Inflammatory macrophage treated with lipopolysaccharide for 1 hour (primary cell): ENCODE results near the gene ERCC8.
A peak's percentile ranks its signal among the peaks of the same experiment; 100 is the strongest.
"Not testable (repeated sequence)": the region's sequence is repeated elsewhere in the genome, so short reads cannot be mapped to it uniquely, and the experiment has no call there.

Source experiments
- DNase-seq, 2 donors: peaks; one replicate each; pipeline ENCODE4 v3.0.0-alpha.2; 2020 to 2022

The ERCC8 gene

GRCh38 chr5:60944904-60945812, at the start of gene ERCC8, which contains the start of gene NDUFAF2:
TSS of gene ERCC8 (minus strand) at chr5:60945070. CDS start at chr5:60945008, 62 bp downstream.
TSS of gene NDUFAF2 (plus strand) at chr5:60945205. CDS start at chr5:60945256, 51 bp downstream.
- DNase-seq, result peak; percentile 90 to 91

DNA sequence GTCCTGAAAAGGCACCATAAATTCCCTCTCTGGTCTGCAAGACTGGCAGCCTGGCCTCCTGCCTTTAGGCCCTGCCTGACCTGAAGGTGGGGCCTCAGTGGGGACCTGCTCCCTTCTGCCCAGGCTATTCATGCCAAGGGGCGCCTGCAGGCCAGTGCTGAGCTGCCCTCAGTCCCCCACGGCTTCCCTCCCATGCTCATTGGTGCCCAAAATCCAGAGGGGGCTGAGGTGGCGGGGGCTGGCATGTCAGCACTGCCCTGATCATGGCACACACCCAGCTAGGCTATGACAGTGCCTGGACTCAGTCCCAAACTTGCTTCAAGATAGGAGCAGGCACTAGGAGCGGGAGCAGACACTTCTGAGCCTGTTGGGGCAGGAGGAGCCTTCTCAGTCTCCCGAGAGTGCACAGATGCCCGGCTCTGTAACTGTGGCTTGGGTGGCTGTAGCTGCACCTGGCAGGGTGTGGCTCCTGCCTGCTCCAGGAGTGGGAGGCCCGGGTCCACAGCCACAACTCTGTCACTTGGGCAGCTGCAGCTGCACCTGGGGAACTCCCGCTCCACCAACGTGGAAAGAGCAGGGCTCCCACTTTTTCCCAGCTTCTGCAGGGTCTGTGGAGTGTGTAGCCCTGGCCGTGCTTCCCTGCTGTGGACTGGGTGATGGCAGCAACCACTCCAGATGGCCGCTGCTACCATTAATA, 49.2 kb upstream of the ERCC8 start:
- DNase-seq, result no peak

DNA sequence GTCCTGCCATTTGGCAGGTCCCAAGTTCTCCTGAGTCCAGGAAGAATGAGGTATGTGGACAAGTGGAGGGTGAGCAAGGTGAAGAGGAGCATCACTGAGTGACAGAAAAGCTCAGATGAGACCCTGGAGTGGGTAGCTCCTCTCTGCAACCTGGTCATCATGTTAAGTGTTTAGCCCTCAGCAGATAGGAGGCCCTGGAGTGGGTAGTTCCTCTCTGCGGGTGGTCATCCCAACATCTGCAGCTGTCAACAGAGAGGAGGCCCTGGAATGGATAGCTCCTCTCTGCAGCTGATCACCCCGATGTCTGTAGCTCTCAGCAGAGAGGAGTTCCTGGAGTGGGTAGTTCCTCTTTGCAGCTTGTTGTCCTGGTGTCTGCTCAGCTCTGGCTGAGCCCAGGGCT, 48.6 kb upstream of the ERCC8 start:
- DNase-seq, result no peak

GRCh38 chr5:60992871-60993270, 48.0 kb upstream of the ERCC8 start:
- no peak for DNase-seq

DNA sequence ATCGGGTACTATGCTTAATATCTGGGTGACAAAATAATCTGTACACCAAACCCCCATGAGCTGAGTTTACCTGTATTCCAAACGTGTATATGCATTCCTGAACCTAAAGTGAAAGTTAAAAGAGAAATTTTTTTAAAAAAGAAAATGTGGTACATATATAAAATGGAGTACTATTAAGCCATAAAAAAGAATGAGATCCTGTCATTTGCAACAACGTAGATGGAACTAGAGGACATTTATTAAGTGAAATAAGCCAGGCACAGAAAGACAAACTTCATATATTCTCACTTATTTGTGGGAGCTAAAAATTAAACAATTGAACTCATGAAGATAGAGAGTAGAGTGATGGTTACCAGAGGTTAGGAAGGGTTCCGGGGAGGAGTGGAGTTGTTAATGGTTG, 44.9 kb upstream of the ERCC8 start:
- no peak for DNase-seq

- DNase-seq, result not testable (repeated sequence)
Observed at GRCh38 chr5:60982127-60982526, 37.3 kb upstream of the ERCC8 start.

GRCh38 chr5:60980511-60980910, 35.6 kb upstream of the ERCC8 start:
- peak; percentile 24 to 70 for DNase-seq

GRCh38 chr5:60978968-60979367, 34.1 kb upstream of the ERCC8 start:
- no peak for DNase-seq

DNA sequence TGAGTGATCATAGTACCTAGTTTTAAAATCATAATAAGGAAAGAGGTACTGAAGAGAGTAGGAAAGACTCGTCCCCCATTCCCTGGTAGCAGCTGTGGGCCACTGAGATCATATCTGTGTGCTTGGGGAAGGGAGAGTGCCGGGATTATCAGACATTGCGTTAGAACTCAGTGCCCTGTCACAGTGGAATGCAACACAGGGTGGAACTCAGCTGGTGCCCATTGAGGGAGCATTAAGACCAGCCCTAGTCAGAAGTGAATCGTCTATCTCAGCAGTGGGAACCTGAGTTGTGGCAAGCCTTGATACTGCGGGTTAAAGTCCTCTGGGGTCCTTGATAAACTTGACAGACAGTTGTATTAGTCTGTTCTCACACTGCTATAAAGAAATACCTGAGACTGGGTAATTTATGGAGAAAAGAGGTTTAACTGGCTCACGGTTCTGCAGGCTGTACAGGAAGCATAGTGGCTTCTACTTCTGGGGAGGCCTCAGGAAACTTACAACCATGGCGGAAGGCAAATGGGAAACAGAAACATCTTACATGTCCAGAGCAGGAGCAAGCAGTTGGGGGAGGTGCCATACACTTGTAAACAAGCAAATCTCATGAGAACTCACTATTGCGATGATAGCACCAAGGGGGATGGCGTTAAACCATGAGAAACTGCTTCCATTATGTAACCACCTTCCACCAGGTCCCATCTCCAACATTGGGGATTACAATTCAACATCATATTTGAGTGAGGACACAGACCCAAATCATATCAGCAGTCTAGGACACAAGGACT, 33.3 kb upstream of the ERCC8 start:
- no peak for DNase-seq

GRCh38 chr5:60972231-60972630, 27.4 kb upstream of the ERCC8 start:
- DNase-seq, result peak in 1 of 2 donors; percentile 37

DNA sequence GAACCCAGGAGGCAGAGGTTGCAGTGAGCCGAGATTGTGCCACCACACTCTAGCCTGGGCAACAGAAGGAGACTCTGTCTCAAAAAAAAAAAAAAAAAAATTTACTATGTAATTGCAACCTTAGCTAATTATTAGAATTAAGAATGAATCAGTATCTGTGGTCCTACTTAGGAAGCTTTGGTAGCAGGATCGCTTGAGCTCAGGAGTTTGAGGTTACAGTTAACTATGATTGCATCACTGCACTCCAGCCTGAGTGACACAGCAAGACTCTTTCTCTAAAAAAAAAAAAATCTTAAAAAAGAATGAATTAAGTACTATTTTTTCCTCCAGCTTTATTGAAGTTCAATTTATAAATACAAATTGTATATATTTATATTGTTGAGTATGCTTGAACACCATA, 16.8 kb upstream of the ERCC8 start:
- no peak for DNase-seq

- peak in 1 of 2 donors; percentile 22 for DNase-seq
Observed at GRCh38 chr5:60960591-60960990, 15.7 kb upstream of the ERCC8 start.

DNA sequence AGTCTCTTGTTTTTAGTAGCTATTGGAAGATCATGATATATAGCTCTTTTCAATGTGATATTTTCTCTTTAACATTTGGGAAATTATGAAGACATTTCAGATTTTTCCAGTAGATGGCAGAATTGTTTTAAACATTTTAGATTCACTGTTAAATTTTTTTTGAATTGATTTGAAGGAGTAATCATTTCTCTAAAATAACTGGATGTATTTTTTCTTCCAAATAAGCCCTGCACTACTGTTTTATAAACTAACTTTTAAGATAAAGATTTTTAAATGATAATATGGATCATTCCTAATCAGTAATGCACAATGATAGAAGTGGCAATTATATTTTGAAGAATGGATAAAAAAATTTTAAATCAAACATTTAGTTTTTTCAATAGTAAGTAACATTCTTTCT, 14.3 kb upstream of the ERCC8 start:
- DNase-seq, result peak; percentile 5 to 67

GRCh38 chr5:60958712-60959111, 13.8 kb upstream of the ERCC8 start:
- no peak for DNase-seq

DNA sequence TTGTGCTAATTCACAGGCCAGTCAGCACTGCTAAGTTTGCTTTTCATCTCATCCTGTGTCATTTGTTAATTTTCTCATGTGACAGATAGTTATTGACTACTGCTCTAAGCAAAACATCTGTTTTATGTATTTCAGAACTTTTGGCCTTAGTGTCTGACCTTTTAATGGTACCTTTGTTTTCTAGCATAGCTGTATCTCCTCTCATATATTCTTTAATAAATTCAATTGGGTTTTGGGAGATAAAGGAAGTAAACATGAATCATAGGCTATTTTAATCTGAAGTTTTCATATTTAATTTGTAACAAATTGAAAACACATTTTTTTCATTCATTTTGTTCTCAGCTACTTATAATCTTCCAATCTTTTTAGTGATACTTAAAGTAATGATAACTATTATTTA, 13.2 kb upstream of the ERCC8 start:
- DNase-seq, result no peak

- no peak for DNase-seq
Observed at GRCh38 chr5:60955239-60955638, 10.4 kb upstream of the ERCC8 start.

GRCh38 chr5:60948738-60949137, 3.9 kb upstream of the ERCC8 start:
- no peak for DNase-seq

GRCh38 chr5:60945813-60946187, 930 bp upstream of the ERCC8 start:
- peak in 1 of 2 donors; percentile 22 for DNase-seq

GRCh38 chr5:60943624-60944023, 1.2 kb downstream of the ERCC8 start:
- DNase-seq, result peak; percentile 69 to 74

- peak in 1 of 2 donors; percentile 15 for DNase-seq
Observed at GRCh38 chr5:60929024-60929423, 15.8 kb downstream of the ERCC8 start.

- no peak for DNase-seq
Observed at GRCh38 chr5:60927450-60927849, 17.4 kb downstream of the ERCC8 start.

DNA sequence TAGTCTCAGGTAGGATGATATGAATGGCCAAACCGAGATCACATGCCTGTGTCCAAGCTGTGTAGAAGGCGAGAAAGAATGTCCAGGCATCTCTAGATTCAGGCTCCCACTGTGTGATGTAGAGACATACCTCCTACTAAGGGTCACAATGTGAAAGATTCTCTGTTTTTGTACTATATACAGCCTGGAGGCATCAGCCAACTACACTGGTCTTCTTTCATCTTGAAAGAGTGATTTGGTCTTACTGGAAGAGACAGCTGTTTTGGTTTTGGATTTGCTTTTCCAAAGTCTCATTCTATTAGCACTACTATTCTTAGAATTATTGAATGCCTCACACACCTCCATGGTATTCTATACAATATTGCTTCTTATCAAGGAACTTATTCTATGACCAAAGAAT, 26.4 kb downstream of the ERCC8 start:
- no peak for DNase-seq

DNA sequence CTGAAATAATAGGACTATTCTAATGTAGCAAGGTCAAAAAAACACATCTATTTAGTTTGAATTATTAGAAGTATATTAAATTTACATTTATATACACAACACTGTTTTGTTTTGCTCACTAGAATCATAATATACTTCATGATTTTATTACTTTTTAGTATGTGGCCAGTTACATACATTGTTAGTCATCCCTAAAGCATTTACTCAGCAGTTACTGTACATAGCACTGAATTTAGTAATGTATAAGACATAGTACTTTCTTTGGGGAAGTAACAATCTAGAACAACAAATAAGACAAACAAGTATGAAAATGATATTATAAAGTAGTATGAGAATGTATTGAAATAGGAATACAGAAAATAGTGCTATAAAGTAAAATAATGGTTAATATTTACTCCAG, 28.2 kb downstream of the ERCC8 start:
- no peak for DNase-seq
